Hematopoietic multipotent progenitor cell treated with erythropoietin and hydrocortisone succinate and interleukin-3 and kit ligand, for 4 days (in vitro differentiated cells): Measurements from ENCODE around the gene MRPS31.

Source experiments
- DNase-seq: peaks from one replicate; pipeline ENCODE4 v3.0.0-alpha.2; 2015

Gene MRPS31

GRCh38 chr13:40770934-40771618, at the start of gene MRPS31:
Gene MRPS31, minus strand, starts transcription at chr13:40771190. Its CDS starts 54 bp downstream, at chr13:40771136.
- DNase-seq: peak; percentile 99

- DNase-seq: no peak
Measured at GRCh38 chr13:40819797-40820315, 48.9 kb upstream of the MRPS31 start.

- no peak for DNase-seq
Measured at GRCh38 chr13:40818926-40819325, 47.9 kb upstream of the MRPS31 start.

- DNase-seq: no peak
Measured at GRCh38 chr13:40814803-40815202, 43.8 kb upstream of the MRPS31 start.

GRCh38 chr13:40813667-40814454, 42.9 kb upstream of the MRPS31 start:
- DNase-seq: peak; percentile 69

- no peak for DNase-seq
Measured at GRCh38 chr13:40812724-40813445, 41.9 kb upstream of the MRPS31 start.

GRCh38 chr13:40812102-40812501, 41.1 kb upstream of the MRPS31 start:
- DNase-seq: no peak

- DNase-seq: no peak
Measured at GRCh38 chr13:40809471-40809870, 38.5 kb upstream of the MRPS31 start.

GRCh38 chr13:40806241-40806640, 35.3 kb upstream of the MRPS31 start:
- DNase-seq: no peak

GRCh38 chr13:40803316-40803715, 32.3 kb upstream of the MRPS31 start:
- DNase-seq: no peak

GRCh38 chr13:40801255-40802217, 30.5 kb upstream of the MRPS31 start:
- no peak for DNase-seq

GRCh38 chr13:40800559-40800958, 29.6 kb upstream of the MRPS31 start:
- DNase-seq: no peak

GRCh38 chr13:40799508-40799907, 28.5 kb upstream of the MRPS31 start:
- DNase-seq: no peak

- peak; percentile 93 for DNase-seq
Measured at GRCh38 chr13:40798380-40798779, 27.4 kb upstream of the MRPS31 start.

- DNase-seq: no peak
Measured at GRCh38 chr13:40796649-40797048, 25.7 kb upstream of the MRPS31 start.

- DNase-seq: no peak
Measured at GRCh38 chr13:40794414-40795368, 23.7 kb upstream of the MRPS31 start.

- no peak for DNase-seq
Measured at GRCh38 chr13:40793339-40793738, 22.3 kb upstream of the MRPS31 start.

GRCh38 chr13:40792284-40793051, 21.5 kb upstream of the MRPS31 start:
- no peak for DNase-seq

GRCh38 chr13:40790154-40790616, 19.2 kb upstream of the MRPS31 start:
- DNase-seq: no peak
